Endometrial microvascular endothelial cells (primary cell): Measurements from ENCODE around the gene GUCY1A2. TPM values are rescaled to one million over a fixed set of nuclear protein-coding genes. Genes with fewer than 3 reads are reported as not detected.

Experiments used
- in situ Hi-C: cut with HindIII; loops from 2 replicates; pipeline ENCODE4 v1.10.0; 2017; ENCODE audit warnings: low sequenced_read_pairs, low pct_unique_long_range_greater_than_20kb; ENCODE audit errors: inconsistent ontology term
- total RNA-seq: library from RNA; depleted of rRNA; stranded (reverse); fragments of >200 nt; gene quantifications from one replicate; pipeline ENCODE4 v1.2.3, GENCODE V29; 2015; ENCODE audit errors: inconsistent ontology term

GUCY1A2 gene
- total RNA-seq, 1 donor from 2014 or later: 0.28 TPM

DNA sequence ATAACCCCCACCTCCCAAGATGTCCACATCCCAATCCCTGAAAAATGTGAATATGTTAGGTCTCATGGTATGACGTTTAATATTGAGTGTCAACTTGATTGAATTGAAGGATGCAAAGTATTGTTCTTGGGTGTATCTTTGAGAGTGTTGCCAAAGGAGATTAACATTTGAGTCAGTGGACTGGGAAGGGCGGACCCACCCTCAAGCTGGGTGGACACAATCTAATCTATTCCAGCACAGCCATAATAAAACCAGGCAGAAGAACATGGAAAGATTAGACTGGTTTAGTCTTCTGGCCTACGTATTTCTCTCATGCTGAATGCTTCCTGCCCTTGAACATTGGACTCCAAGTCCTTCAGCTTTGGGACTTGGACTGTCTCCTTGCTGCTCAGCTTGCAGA lies 315.5 kb downstream of the GUCY1A2 start:
- in situ Hi-C loops: no loop called here

DNA sequence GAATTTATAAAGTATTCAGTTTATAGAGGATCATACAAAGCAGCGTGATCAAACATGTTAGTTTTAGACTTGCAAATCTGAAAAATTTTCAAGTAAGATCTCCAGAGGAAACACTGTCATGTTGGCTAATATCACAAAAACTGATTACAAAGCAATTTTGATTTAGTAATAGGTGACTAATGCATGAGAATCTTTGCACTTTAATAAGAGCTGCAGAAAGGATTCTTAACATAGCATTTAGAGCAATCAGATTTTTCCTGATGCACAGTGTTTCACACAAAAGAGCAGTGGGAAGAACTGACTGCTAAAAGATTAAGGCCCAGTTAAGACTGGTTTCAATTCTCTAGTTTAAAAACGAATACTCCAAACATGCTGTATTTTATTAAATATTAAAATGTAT lies 321.2 kb downstream of the GUCY1A2 start:
- in situ Hi-C loops: no loop called here

GRCh38 chr11:106695506-106695905 lies 322.8 kb downstream of the GUCY1A2 start:
- in situ Hi-C loops: no loop called here

GRCh38 chr11:106694501-106694900 lies 323.8 kb downstream of the GUCY1A2 start:
- in situ Hi-C loops: no loop called here

DNA sequence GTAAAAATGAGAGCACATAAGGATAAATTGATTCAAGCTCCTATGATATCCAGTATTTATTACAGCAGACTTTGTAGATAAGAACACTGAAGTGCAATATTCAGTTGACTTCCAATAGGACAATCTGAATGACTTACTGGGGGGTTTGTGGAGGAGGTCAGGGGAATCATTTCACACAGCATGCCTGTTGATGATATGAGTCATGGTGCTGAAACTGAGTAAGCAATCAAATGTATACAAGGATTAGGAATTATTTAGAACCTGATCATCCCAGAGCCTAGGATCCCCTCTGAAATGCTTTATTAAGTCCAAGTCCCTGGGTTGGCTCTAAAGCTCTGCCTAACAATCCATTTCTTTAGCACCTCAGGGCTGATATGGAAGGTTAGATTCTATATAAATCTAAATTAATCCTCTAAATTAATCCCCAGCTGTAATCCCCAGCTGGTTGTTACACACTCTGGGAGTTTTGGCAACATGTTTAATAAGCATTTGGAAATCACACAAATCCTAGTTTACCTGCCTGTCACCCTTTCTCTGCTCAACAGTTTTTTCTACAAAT lies 326.4 kb downstream of the GUCY1A2 start:
- in situ Hi-C loops: no loop called here

DNA sequence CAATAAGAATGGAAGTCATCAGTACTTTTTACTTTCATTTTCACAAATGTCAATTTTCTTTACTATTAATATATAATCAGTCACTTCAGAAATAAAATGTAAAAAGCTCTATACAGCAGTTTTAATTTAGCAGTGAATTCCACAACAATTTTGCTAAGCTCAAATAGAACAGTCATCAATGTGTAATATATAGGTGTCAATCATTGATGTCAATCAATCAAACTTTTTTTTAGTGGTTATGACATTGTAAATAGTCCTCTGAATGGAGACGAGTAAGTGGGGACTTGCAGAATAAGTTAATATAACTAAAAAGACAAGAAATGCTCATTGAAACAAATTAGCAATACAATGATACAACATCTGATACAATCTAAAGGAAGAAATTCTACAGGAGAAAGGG lies 327.4 kb downstream of the GUCY1A2 start:
- in situ Hi-C loops: no loop called here

GRCh38 chr11:106684944-106685343 lies 333.3 kb downstream of the GUCY1A2 start:
- in situ Hi-C loops: no loop called here

DNA sequence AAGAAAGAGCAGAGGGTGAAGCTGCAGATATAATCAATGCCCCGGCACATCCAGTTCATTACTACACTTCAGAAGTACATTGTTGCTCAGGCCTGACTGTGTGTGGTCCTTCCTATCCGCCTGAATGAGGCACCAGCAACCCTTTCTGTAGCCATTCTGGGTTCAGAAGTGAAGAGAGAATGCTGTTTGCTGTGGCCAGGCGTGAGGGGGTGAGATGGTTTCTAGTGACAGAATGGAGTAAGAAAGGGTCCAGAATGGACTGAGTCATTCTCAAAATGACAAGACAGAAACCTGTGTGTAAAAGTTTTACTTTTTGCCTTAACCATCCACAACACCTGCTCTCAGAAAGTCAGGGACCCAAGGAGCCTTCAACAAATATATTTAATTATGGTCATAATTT lies 334.8 kb downstream of the GUCY1A2 start:
- in situ Hi-C loops: no loop called here

DNA sequence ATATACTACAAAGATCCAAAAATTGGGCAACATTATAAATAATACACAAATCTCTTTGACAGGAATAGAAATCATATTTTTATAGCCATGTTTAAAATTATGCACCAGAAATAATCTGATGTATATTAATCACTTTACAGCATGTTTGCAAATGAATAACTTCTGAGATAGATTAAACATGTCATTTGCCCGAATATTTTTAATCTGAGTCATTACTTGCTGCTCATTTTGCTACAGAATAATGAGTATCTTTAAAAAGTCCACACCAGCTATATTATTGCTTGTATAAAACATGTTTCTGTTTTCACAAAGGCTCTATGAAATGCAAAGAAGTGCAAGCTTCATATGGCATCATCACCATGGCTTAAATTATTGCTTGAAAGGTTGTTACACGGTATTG lies 336.8 kb downstream of the GUCY1A2 start:
- in situ Hi-C loops: no loop called here

DNA sequence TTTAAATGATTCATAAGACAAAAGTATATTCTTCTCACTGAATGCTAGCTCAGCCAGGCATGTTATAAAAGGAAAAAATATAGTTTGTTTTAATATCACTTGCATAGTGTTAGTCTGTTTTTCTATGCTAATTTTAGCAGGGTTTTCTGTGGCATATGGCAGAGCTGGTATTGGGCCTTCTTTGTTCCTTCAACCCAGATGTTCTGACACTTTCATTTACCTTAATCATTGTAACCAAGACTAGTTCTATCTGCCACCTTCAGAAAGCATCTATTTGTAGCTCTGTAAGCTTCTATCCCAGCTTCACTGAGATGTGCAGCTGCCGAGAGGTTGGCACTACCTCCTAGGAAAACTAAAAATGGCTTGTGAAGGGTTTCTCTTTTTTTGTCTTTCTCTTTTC lies 338.7 kb downstream of the GUCY1A2 start:
- in situ Hi-C loops: no loop called here

DNA sequence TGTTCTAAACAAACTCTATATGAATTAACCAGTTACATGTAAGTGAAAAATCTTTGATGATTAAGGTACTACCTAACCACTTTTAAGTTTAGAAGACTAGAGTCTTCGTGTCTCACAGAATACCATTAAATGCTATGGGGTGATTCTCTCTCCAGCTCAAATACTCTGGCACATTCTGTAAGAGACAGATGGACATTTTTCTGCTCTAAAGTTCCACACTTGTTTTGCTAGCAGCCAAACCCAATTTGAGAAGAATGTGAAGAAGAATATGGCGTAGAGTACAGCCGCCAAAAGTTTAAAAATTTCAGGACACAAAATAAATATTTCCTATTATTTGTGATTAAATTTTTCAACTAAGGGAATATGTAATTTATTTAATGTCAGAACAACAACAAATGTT lies 339.1 kb downstream of the GUCY1A2 start:
- in situ Hi-C loops: no loop called here

GRCh38 chr11:106670069-106670468 lies 348.2 kb downstream of the GUCY1A2 start:
- in situ Hi-C loops: no loop called here

DNA sequence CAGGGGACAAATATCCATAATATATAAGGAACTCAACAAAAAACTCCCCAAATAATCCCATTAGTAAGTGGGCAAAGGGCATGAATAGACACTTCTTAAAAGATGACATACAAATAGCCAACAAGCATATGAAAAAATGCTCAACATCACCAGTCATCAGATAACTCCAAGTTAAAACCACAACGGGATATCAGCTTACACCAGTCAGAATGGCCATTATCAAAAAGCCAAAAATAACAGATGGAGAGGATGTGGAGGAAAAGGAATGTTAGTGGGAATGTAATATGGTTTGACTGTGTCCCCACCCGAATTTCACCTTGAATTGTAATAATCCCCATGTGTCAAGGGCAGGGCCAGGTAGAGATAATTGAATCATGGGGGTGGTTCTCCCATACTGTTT lies 350.1 kb downstream of the GUCY1A2 start:
- in situ Hi-C loops: no loop called here

- in situ Hi-C loops: no loop called here
Observed at GRCh38 chr11:106656646-106657045, 361.6 kb downstream of the GUCY1A2 start.

- in situ Hi-C loops: no loop called here
Observed at GRCh38 chr11:106644824-106645223, 373.5 kb downstream of the GUCY1A2 start.

DNA sequence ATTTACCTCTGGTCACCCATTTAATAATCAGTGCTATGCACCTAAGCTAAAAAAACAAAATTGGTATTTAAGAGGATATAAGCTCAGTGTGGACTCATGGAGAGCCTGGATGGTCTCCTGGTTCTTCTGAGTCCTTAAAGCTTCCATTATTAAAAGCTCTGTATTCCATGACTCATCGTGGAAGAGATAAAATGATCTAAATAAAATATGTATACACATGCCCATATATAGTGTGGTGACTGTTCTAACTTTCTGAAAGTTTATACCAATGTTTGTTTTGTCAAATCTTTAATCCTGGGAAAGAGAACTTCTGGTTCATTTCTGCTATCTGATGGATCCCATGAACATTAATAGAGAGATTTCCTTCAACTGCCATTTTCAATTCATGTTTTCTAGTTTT lies 375.9 kb downstream of the GUCY1A2 start:
- in situ Hi-C loops: no loop called here

GRCh38 chr11:106632283-106632682 lies 386.0 kb downstream of the GUCY1A2 start:
- in situ Hi-C loops: no loop called here

- in situ Hi-C loops: no loop called here
Observed at GRCh38 chr11:106627694-106628093, 390.6 kb downstream of the GUCY1A2 start.

DNA sequence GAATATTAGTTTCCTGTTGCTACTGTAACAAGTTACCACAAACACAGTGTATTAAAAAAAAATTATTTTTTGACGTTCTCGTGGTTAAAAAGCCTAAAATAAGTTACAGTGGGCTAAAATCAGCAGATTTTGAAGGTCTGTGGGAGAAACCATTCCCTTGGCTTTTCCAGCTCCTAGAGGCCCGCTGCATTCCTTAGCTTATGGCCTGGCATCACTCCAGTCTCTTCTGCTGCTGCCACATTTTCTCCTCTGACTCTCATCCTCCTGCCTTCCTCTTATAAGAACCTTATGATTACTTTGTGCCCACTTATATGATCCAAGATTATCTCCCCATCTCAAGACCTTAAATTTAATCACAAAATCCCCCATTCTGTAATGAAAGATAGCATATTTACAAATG lies 392.7 kb downstream of the GUCY1A2 start:
- in situ Hi-C loops: no loop called here

DNA sequence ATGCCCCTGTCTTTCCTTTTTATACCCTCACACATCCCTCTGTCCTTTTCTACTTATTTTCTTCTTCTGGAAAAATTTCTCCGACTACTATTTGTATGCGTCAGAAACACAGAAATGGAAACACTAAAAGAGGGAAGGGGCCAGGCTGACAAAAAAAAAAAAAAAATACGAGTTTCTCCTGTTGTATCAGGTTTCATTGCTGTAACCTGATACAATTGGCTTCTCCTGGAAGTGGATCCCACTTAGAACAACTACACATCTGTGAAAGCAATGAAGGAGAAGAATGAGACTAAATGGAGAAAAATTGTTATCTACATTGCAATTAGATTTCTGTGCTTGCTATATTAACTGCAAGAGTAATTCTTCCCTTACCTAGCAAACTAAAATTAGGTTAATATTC lies 393.9 kb downstream of the GUCY1A2 start:
- in situ Hi-C loops: no loop called here
